ENCODE data around the gene SLC35D1.
"Not testable (repeated sequence)": the region's sequence is repeated elsewhere in the genome, so short reads cannot be mapped to it uniquely, and the experiment has no call there.

SLC35D1 gene

DNA sequence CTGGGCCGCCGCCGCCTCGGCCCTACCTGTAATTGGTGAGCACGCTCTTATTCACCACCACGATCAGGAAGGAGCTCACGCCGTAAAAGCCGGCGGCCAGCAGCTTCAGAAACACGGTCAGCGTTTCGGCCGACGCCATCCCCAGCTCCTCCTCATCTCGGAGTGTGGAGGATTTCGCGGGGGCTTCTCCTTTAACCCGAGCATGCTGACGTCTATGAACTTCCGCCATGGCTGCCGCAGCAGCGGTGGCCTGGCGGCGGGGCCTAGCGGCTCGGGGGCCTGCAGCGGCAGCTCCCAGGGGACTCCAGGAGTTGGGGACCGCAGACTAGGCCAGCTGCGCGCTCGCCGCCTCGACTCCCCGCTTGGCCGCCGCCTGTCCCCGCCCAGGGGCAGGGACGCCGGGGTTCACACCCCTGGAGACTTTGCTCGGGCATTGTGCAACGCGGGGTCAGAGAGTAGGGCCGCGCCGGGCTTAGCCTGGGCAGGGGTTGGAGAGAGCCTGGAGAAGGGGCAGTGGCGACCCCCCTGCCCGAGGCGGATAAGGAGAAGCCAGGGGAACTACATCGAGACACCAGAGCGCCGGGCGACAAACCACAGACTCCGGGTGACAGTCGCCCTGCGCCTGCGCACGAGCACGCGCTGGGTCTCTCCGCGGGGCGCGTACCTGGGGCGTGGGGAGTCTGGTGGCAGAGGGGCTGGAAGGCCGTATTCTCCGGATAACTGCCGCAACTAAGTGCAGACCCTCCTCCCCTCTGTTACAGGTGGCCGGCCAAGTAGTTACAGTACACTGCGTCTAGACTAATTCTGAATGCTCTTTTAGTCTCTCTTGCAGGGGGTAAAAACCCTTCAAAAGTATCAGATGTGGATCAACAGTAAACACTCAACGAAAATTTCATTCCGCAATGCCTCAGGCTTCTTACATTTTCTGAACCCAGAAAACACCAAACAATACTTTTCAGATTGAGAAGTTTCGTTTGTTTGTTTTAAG lies at the start of gene SLC35D1:
TSS of gene SLC35D1 (minus strand) at position 364 of the 988 bp plus-strand sequence. CDS start at position 229, 135 bp downstream.
- no peak for FAIRE-seq

DNA sequence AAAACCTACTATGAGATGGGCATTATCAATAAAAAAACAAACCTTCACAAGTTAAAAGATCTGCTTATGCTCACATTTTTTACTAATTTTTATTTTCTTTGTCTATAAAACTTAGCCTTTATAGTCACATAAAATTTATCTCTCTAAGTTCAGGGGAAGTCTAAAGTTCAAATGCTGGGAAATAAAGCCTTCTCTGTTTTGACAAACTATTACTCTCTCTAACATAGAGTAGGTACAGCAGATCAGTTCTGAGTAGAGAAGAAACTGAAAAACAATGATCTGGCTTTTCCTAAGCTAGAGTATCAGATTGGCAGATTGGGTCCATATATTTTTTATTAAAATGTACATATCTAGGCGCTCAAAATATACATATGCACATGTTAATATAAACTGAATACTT lies 49.6 kb upstream of the SLC35D1 start:
- FAIRE-seq = peak; percentile 90

DNA sequence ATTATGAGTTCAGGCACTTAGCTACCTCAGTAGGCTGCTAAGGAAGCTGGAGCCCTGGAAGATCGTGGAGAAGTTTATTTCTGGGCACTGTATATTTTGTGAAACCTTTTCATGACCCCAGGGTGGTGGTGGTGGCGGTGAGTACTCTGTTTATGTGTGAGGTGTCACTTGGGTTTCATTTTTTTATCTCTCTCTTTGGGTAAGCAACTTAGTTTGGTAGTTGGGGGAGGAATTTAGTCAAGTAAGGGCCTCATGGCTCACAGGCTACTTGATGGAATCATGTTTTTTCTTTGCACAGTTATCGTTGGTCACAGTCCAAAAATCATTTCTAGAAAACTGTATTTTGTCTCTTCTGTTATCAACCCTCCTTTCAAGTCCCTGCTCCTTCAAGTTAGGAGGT lies 46.9 kb upstream of the SLC35D1 start:
- no peak for FAIRE-seq

DNA sequence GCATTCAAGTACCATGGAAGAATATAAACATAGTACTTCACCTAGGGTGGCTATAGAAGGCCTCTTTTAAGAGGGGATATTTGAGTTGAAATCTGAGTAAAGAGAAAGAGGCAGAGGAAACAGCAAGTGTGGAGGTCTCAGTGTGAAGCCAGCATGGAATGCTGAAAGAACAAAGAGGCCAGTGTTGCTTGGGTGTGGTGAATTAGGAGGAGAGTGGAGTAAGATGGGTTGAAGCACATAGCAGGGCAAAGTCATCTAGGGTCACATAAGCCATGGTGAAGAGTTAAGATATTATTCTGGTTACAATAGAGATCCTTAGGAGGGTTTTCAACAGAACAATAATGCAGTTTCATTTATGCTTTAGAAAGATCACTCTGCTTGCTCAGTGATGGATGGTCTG lies 43.4 kb upstream of the SLC35D1 start:
- FAIRE-seq = no peak

DNA sequence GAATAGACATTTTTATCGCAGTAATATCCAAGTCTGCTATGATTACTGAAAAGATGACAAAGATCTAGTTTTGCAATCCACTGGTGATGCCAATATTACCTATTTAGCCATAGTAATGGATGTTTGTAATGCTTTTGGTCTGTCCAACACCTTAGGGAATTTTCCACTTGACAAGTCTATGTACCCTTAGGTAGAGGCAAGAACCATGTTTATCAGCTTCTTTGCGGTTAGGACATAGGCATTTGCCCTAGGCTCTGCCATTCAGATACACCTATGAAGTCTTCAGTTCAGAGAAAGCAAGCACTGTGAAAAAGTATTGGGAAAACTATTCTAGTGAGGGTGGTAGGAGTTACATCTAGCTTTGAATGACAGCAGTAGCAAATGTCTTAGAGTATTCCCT lies 40.2 kb upstream of the SLC35D1 start:
- no peak for FAIRE-seq

DNA sequence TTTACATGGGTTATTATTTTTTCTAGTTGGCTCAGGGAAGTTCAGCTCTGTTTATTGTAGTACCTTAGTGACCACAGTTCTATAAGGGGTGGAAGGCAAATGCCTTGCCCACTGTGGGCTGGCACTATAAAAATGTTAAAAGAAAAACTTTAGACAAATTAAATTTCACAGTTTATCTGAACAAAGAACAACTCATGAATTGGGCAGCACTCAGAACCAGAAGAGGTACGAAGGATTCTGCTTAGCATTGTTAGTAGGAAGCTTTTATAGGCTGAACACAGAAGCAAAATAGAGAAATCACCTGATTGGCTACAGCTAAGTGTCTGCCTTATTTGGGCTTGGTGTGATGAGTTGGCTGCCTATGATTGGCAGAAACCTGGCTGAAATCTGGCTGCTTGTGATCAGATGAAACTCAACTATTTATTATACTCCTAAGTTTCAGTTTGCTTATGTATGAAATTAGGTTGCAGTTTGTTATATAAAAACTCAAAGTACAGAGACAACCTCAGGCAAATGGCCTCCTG lies 35.8 kb upstream of the SLC35D1 start:
- no peak for FAIRE-seq

DNA sequence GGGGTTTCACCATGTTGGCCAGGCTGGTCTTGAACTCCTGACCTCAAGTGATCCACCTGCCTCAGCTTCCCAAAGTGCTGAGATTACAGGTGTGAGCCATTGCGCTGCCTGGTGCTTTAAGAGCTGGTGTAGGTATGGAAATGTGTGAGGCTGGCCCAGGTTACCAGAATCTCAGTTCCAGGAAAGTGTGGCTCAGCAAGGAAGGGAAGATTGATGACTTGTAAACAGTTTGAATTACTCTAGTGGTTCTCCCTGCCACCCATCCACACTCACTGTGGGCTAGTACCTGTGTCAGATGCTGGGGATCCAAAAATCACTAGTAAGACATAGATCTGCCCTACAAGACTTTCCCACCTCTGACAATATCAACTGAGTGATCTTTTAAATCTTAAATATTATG lies 34.5 kb upstream of the SLC35D1 start:
- FAIRE-seq = no peak

DNA sequence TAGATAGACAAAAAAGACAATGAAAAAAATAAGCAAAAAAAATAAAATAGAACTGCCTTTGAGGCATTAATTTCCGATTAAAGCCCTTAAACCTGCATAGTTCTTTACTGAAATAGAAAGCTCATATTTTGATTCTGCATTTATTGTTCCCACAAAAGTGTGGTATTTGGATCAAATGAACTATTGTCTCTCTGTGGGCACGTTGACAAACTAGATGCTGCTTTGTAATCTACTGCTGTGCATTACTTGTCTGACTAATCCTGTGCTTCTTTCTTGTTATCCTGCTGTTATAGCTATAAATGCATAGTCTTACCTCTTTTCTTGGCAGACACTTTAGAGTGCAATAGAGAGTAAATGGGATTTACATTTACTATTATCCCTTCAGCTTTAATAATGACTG lies 31.4 kb upstream of the SLC35D1 start:
- FAIRE-seq = no peak

DNA sequence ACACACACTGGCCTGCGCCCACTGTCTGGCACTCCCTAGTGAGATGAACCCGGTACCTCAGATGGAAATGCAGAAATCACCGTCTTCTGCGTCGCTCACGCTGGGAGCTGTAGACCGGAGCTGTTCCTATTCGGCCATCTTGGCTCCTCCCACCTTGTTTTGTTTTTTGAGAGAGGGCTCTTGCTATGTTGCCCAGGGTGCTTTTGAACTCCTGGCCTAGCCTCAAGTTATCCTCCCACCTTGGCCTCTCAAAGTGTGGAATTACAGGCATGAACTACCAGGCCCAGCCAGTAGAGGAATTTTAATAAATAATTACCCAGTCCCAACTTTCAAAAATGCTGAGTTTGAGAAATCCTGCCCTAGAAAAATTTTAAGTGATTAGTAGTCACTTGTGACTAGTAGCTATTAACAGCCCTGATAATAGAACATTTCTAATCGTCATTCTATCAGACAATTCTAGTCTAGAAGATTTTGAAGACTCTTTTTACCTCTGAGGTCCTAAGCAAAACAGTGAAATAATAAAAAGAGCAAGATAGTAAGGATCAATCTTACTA lies 30.9 kb upstream of the SLC35D1 start:
- no peak for FAIRE-seq

DNA sequence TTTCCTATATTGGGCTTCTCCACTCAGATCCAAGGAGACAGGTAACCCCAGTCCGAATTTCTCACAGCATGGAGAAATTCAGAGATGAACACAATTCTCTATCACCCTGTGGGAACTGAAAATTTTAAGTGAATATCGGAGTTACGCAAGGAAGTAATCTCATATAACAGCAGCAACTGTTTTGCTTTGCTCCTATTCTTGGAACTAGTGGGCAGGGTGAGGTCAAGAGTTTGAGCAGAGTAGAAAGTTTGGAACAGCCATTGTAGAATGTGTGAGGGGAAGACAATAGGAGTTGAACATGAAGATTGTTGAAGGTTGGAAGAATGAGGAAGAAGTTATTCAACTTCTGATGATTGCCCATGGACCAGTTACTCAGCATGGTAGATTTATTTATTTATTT lies 24.3 kb upstream of the SLC35D1 start:
- no peak for FAIRE-seq

DNA sequence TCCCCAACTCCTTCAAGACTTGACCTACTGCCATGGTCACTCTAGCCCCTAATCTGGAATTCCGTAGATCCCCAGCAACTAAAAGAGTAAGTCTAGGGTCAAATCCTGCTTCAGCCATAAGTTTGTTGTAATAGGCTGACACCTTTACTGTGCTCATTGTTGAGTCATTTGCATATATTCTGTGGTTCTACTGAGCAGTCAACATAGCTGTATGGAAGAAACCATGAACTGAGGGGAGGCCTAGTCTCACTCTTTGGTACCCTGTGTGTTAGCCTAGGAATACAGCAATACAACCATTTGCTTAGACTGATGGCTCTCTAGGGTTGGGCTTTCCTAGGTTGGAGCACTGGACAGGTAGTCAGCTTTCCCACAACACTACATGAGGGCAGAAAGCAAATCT lies 23.6 kb upstream of the SLC35D1 start:
- no peak for FAIRE-seq

DNA sequence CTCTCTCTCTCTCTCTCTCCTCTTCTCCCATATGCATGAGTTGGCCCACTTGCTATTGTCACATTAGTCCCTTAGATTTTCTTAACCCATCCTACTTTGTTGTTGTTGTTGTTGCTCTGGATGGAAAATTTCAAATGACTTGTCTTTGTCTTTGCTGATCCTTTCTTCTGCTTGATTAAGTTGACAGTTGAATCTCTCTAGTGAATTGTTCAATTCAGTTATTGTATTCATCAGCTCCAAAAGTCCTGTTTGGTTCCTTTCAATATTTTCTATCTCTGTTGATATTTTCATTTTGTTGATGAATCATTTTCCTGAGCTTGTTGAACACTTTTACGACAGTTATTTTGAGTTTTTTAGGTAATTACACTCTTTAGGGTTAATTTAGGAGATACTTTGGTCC lies 18.8 kb upstream of the SLC35D1 start:
- no peak for FAIRE-seq

DNA sequence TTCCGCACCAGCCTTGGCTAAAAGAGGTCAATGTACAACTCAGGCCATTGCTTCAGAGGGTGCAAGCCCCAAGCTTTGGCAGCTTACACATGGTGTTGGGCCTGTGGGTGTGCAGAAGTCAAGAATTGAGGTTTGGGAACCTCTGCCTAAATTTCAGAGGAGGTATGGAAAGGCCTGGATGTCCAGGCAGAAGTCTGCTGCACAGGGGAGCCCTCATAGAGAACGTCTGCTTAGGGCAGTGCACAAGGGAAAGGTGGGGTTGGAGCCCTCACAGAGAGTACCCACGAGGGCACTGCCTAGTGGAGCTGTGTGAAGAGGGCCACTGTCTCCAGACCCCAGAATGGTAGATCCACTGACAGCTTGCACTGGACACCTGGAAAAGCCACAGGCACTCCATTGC lies 13.7 kb upstream of the SLC35D1 start:
- not testable (repeated sequence) for FAIRE-seq

DNA sequence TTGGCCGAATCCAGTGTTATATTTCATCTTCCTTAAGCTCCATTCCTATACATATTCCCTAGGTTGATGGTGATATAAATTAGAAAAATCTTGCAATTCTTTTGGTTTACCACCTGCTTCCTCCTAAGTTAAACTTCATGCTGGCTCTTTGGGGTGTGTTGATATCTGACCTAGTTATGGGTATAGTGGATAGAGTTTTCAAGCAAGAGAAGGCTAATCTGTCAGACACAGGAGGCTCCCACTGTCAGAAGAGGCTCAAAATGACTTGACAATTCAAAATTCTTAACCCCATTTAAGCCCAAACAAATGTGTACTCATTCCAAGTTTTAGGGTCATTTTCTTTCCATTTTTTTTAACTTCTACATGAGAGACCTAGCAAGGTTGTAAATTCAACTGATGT lies 8.5 kb upstream of the SLC35D1 start:
- no peak for FAIRE-seq

DNA sequence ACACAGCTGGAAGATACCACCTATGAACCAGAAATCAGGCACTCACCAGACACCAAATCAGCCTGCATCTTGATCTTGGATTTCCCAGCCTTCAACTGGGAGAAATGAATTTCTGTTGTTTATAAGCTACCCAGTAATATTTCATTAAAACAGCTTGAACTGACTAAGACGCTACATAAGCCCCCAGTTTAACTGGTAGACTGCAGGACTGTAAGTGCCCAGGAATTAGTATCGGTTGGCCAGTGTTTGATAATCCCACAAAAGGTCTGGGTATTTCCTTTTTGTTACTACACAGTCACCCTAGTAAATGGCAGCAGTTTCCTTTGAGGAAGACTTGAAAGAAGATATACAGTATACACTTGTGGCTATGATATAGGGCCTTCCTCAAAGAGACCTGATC lies 7.3 kb upstream of the SLC35D1 start:
- FAIRE-seq = no peak

DNA sequence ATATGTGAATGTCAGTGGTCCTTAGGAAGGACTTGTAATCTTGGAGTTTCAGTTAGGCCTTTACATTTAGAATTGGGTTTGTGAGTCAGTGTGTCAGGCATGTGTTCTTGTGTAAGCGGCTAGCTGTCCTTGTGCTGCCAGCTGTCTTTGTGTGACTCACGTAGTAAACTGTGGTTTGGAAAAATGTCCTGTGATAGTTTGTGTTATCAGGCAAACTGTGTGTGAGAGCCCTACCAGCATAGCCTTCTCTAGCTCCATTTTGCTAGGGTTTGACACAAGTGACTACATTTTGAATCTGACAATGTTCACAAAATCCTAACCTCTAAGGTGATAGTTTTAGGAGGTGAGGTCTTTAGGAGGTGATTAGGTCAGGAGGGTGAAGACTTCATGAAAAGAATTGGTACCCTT lies 6.9 kb upstream of the SLC35D1 start:
- no peak for FAIRE-seq

DNA sequence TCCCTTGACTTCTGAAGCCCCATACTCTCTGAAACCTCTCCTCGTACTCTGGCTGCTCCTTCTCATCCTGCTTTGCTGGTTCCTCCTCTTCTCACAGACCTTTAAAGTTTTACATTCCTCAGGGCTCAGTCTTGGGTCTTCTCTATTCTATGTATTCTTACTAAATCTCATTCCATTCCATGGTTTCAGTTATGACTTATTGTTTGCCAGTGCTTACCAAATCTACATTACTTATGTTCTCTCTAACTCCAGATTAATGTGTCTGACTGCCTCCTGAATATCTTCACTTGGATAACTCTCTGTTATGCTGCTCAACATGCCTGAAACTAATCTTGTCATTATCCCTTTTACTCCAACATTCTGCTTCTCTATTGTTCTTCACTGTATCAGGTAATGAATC lies 5.4 kb upstream of the SLC35D1 start:
- FAIRE-seq = no peak

DNA sequence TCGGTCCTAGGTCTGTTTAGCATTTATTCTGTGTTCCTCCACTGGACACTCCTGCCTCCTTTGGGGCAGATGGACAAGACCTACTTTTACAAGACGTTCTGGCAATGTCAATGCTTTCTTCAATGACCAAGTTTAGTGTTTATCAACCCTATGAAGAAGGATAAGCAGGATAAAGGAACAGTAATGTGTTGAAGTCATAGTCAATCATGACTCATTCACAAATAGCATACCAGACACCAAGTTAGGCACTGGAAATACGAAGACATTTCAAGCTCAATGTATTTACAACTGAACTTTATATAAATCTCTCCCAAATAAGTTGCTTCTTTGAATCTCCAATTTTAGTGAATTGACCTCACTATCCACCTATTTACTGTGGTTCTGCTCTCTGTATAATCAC lies 4.8 kb upstream of the SLC35D1 start:
- FAIRE-seq = no peak

DNA sequence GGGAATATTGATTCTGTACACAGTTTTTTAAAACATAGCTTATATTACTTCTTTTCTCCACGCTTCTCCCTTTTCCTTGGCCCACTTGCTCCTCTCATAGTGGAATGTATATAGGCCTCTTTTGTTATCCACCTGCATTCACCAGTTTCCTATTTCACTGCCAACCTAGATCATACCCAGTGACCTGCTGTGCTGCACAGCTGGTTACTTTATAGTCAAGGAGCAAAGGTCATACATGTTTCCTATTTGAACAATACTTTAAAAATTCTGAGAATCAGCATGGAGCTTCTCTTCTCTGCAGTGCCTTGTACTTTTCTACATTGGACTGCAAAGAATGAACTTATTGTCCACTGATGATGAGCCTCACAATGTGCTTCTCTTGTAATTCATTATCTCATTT lies 4.3 kb upstream of the SLC35D1 start:
- FAIRE-seq = no peak

DNA sequence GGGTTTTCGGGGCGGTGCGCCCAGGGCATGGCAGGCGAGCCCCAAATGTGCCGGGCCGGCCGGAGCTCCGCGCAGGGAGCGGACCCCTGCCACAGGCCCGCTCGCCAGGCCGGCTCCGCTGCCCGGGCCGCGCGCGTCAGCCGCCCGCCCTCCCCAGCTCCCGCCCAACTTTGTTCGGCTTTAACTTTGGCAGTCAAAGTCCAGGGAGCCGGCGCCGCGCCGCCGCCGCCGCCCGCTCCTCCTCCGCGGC lies 488 bp downstream of the SLC35D1 start:
- FAIRE-seq = no peak

DNA sequence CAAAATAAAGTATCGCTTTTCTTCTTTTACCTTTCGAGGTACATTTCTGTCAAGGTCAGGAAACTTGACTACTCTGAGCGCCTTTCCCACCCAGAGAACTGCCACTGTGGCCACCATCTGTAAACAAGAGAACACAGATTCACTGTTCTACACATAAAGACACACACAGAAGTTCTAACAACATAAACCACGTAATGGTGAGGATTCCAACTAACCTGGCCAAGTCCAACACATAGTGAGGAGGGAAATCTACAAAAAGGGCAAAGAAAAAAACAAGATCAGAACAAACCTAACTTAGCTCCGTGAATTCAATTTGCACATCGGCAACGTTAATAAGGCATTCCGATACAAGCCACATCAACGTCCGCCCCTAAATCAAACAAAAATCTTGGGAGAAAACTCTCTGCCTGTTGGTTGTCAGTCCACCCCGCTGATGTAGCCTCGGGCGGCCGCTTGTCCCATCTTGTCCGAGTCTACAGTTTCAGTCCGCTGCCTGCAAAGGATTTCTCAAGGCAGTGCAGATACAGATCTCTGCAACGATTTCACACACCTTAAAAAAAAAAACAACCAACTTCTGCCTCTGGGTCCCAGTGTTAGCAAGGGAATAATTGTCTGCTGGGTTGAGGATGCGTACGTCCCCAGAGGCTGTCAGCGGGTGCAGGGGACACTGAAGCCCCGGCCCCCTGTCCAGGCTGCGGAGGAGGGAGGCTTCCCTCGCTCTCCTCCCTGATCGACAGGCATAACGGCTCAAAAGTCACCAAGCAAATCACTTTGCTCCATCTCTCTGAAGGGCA lies 1.0 kb downstream of the SLC35D1 start:
- no peak for FAIRE-seq

DNA sequence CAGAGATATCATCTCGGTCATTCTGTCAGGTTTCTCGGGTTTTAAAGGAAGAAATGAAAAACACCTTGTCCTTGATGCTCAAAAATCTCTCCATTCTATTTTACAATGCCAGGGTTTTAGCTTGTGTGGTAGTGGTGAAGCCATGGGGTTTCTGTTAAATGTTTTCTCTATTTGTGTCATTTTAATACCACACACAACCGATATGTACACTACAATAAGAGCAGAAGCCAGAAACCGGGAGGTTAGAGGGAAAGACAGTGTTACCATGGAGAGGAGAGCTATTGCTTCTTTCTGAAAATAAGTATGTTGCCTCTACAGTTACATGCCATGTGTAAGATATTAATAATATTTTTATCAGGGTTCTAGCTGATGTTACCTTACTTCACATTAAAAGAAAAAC lies 2.8 kb downstream of the SLC35D1 start:
- FAIRE-seq = no peak

DNA sequence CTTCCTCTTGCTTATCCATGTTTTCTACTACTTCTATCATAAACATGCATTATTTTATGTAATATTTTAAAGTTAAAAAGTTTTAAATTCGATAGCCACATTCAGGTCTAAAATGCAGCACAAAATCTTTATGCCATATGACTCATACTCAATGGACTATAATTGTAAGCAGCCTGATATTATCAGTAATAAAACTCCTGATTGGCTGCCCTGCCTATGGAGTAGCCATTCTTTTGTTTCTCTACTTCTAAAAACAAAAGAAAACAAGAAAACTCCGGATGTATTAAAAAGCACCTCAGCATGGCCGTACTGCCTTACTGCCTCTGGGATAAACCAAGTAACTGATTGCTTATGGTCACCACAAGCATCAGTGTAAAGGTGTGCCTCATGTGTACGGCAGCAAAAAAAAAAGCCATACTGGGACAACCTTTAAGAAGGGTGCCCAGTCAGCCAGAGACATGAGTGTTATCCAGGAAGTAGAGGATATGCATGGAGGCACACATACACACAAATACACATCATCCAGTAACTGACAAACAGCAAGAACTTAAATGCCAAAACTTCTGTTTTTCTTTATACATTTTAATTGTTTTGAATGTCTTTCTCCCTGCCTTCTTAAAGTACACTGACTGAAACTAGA lies 9.2 kb downstream of the SLC35D1 start:
- FAIRE-seq = no peak
